ENCODE measurements around the gene GET4.

- no peak for TF ChIP-seq CTCF (optimal IDR thresholded peaks at IDR 0.05 in 1 of 3, IDR thresholded peaks at IDR 0.05 in 1 of 3, conservative IDR thresholded peaks at IDR 0.05 in 1 of 3; ENCODE audit: extremely low read depth in 1 of 3, insufficient read depth in 2 of 3, low read length in 3 of 3)
- no peak for TF ChIP-seq EZH2 (IDR thresholded peaks at IDR 0.05; ENCODE audit: low read length)
Measured at GRCh38 chr7:875476-876076, 778 bp upstream of the GET4 start.
